ENCODE data around the gene HOXB8.

GRCh38 chr17:48565022-48565554 is 50.0 kb downstream of the HOXB8 start:
- TF ChIP-seq CTCF (IDR thresholded peaks at IDR 0.05; ENCODE audit: low read length) (no peak), EZH2 (IDR thresholded peaks at IDR 0.05; ENCODE audit: borderline replicate concordance, low read length) (no peak)

Data from OCI-LY1 (cell line).